Fibroblast of peridontal ligament (primary cell): ENCODE results near the gene BBX.
"Not testable (repeated sequence)": the region's sequence is repeated elsewhere in the genome, so short reads cannot be mapped to it uniquely, and the experiment has no call there.

Source experiments
- DNase-seq: peaks from one replicate; pipeline ENCODE4 v3.0.0-alpha.2; 2010; ENCODE audit errors: extremely low read depth

The BBX gene

DNA sequence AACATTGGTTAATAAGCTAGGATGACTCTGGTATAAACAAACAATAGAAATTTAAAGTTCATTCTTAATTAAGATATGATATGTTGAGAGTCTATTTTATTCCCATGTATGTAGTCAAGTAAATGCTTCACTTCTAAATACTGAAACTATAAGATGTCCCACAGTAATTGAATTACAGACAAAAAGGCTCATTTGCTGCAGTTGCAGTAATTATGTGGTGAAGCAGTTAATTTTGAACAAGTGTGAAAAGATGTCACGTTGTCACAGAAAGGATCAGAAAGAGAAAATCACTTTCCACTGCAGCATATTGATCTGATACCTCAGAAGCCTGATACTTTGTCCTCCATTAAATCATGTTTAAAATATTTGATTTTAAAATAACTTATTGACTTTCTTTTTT lies 159.8 kb downstream of the BBX start:
- DNase-seq, result no peak

DNA sequence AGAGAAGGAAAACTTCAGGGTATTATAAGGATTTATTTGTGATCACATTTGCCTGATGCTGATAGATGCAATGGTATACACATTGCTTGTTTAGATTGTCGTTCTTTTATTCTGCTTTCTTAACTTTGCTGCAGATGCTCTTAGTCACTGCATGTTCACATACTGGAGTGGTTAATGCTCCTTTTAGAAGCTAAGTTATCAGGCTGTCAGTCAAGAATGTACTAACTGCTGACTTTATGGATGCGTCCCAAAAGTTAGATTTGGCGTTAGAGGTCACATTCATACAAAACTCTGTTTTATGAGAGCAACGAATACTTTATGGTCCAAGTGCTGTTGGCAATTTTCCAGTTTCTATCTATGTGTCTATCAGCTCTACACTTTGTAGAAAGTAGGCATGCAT lies 160.7 kb downstream of the BBX start:
- DNase-seq, result no peak

DNA sequence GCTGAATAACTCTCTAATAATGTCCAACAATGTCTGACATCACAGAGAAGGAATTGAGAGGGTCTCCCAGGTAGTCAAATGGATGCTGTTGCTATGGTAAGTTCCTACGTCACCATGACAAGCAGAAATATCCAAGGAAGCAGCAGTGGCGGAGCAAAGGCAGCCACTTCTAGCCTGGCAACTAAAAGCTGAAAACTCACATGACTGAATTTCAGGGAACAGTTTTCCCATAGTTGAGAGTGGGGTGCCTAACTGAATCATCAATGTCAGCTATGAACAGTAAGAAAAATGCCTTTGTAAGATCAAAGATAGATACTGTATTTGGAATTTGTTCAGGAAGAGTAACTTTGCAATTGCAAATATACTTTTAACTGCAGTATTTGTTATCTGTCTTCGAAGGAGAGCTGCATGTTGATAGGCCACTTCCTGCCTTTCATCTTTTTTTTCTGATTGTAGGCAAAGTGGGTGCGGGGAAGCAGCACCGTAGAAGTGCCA lies 161.7 kb downstream of the BBX start:
- DNase-seq, result no peak

DNA sequence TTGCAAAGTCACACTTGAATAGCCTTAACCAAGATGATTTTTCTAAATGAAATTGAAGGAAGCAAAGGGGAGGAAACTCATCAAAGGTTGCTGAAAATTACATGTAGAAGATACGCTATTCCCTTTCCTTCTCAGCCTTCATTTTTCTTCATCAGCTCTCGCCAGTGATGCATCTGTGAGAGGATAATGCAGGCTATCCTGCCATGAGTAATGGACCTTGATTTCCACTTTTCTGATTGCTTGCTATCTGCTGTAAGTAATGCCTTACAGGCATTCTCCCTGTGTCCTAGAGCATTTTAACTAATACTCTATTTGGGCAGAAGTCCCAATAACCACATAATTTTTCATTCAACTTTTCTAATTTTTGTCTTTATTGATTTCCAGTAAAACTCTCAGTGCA lies 162.6 kb downstream of the BBX start:
- DNase-seq, result no peak

DNA sequence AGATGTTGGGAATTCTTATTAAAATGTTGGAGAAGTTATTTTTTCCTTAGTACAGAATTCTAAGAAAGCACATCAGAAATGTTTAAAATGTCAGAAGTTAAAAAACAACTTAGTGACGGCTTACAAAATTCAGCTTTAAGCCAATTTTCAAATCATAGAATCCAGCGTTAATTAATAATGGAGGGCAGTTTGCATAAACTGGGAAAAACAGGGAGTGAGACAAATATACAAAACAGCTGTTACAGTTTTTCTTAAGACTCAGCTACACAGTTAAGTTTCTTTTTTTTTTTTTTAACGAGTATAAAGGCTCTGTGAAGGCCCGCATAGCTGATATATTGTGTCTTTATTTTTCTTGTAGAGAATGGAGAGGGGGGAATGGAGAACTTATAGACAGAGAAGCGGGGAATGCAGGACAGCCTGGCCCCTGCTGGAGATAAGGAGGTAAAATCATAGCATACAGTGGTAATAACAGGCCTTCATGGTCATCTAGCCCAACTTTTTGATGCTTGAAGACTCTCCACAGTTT lies 164.4 kb downstream of the BBX start:
- no peak for DNase-seq

DNA sequence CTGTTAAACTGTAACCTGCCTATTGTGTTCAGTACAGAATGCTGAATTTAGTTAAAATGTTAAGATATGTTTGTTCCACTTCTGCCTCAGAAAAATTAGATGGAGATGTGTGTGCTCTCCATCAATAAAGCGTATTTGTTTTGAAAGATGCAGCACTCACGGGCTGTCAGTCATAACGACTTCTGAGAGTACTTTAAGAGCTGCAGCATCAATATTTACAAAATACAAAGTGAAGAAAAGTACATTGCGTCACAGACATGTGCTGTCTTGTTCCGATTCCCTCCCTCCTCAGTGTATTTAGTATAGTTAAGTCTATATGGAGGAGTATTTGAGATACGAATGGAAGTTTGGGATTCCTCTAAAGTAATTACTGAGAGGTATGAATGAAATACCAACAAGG lies 166.6 kb downstream of the BBX start:
- no peak for DNase-seq

DNA sequence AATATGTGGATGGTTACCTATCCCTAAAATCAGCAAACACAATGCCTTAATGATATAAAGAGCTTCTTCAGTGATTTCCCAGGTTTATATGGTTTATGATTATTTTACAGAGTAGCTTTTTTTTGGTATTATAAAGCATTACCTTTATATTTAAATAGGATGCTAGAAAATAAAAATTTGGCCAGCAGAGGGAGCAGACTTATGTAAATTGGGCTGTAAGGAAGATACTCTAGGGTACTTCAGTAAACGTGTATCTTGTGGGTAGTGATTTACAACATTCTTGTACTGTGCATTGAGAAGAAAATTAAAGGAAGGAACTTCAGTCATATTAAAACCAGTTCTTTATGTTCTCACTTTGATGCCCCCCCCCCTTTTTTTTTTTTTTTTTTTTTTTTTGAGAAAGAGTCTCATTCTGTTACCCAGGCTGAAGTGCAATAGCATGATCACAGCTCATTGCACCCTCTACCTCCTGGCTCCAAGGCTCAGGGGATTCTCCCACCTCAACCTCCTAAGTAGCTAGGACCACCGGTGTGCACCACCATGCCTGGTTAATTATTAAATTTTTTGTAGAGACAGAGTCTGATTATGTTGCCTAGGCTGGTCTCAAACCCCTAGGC lies 167.9 kb downstream of the BBX start:
- peak; percentile 82 for DNase-seq

DNA sequence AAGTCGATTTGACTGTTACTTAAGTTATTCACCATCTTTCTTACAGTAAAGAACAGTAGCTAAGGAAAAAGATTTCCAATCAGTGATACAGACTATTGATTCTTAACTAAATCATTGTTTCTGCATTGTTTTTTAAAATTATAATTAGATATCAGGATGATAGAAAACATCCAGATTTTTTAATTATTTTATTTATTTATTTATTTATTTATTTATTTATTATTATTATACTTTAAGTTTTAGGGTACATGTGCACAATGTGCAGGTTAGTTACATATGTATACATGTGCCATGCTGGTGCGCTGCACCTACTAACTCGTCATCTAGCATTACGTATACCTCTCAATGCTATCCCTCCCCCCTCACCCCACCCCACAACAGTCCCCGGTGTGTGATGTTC lies 169.2 kb downstream of the BBX start:
- not testable (repeated sequence) for DNase-seq

DNA sequence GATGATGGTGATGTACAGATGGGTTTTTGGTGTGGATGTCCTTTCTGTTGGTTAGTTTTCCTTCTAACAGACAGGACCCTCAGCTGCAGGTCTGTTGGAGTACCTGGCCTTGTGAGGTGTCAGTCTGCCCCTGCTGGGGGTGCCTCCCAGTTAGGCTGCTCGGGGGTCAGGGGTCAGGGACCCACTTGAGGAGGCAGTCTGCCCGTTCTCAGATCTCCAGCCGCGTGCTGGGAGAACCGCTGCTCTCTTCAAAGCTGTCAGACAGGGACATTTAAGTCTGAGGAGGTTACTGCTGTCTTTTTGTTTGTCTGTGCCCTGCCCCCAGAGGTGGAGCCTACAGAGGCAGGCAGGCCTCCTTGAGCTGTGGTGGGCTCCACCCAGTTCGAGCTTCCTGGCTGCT lies 174.6 kb downstream of the BBX start:
- not testable (repeated sequence) for DNase-seq

DNA sequence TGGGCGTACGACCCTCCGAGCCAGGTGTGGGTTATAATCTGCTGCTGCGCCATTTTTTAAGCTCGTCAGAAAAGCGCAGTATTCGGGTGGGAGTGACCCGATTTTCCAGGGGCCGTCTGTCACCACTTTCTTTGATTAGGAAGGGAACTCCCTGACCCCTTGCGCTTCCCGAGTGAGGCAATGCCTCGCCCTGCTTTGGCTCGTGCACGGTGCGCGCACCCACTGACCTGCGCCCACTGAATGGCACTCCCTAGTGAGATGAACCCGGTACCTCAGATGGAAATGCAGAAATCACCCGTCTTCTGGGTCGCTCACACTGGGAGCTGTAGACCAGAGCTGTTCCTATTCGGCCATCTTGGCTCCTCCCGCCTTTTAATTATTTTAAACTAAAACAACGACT lies 175.1 kb downstream of the BBX start:
- not testable (repeated sequence) for DNase-seq

DNA sequence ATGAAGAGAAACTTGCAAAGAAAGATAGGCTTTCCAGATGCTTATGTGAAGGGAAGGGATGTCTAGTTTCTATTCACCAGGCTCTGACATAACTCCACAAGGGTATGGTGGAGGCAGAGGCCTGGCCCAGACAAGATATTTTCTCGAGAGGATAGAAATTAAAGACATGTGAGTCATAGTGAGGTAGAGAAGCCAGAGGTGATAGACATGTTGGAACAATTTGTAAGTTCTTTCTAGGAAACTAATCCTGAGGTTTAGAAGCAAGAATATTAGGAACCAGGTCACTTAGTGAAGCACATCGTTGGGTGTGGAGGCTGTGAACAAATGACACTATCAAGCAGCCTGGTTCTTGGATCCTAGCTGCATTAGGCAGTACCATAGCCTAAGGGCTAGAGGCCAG lies 176.9 kb downstream of the BBX start:
- no peak for DNase-seq

DNA sequence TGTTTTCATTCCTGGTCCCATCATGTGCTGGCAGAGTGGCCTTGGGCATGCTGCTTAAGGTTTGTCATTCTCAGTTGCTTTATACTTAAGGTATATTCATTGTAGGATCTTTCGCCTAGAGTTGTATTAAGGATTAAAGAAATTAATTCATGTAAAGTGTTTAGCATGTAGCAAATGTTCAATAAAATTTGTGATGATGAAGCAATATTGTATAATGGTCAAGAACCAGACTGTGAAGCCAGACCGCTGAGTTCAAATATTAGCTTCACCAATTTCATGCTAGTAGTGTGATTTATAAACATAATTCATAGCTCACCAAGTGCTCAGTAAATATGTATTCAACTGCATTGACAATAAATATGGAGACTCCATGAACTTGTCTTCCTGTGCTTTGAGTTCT lies 178.5 kb downstream of the BBX start:
- DNase-seq, result no peak

DNA sequence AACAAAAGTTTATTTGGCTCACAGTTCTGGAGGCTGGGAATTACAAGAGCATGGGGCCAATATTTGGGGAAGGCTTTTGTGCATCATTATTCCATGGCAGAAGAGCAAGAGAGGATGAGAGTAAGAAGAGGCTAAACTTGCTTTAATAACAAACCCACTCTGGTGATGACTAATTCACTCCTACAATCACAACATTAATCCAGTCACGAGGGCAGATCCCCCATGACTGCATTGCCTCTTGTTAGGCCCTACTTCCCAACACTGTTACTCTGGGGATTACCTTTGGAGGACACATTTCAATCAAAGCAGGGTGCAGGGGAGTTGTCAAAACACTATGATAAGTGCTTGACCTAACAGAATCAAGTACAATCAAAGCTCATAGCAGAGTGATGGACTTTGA lies 181.7 kb downstream of the BBX start:
- peak; percentile 33 for DNase-seq

DNA sequence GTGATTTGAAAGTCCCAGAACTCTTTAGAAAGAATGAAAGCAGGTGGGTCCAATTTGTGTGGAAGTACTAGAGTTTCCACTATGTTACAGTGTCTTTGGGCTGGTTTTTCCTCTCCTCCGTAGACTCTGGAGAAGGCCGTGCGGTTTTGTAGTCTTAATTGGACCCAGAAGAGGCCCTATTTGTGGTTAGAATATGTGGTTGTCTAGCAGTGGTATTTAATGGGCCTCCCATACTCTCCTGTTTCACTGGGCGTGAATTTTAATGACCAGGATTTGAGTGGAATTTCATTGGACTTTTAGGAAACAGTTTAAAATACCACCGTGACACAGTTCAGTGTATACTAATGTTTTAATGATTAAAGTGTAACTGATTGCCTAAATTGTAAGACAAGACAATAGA lies 182.3 kb downstream of the BBX start:
- peak; percentile 71 for DNase-seq

DNA sequence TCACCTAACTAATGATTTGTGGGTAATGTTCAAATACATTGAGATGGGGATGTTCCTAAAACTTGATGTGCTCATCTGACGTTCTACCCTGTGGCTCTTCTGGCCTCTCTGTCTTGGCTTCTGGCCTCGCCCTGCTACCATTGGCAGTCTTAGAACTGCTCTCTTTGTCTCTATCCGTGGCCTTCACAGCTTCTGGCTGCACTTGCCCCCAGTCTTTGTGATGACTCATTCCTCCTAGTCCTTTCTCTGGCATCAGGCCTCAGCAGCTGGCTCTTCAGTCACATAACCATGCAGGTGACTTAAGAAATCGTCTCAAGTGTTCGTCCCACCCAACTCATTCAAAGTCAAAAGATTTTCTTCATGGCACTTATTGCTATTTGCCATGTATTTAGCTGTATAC lies 188.1 kb downstream of the BBX start:
- DNase-seq, result peak; percentile 4

DNA sequence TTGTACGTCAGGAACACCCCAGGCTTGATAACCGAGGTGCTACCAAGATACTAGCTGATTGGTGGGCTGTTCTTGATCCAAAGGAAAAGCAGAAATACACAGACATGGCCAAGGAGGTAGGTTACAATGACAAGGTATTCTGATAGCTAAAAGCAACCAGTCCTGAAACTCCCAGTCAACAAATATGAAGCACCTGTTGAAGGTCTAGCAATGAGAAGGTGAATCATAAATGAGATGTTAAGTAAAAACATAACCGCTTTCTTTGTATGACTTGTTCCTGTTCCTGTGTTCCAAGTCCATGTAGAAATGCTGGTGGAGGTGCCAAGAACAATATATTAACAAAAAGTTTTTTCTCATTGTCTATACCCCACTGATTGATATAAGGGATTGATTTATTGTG lies 194.0 kb downstream of the BBX start:
- DNase-seq, result no peak

DNA sequence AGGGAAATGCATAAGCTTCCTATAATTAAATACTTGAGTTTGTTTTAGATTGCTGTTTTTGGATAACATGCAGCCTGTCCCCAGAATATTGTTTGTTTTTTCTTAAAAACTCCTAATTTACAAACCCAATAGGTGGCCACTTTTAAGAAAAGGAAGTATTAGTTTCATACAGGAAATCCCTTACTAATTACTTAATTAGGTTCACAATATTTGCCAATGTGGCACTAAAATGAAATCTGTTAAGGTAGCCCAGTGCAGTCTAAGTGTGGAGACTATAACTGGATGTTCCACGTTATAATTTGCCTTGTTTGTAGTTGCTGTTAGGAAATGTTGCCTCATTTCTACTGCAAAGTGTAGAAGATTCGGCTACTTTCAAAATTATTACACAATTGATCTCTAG lies 195.8 kb downstream of the BBX start:
- no peak for DNase-seq

DNA sequence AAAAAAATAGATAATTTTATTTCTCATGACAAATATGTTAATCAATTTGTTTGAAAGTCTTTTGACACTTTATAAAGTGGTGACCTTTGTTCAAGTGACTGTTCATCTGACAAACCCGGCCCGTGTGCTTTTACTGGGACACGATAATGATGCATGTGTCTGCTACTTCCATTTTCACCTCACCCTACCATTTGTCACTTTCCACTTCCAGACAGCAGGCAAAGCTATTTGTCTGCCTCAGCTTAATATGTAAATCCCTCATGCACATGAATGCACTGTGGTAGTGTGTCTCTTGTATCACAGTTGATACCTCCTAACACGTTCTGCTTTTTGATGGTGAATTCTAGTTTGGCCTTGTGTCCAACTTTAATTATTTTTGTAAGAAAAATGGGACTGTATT lies 204.3 kb downstream of the BBX start:
- DNase-seq, result no peak

DNA sequence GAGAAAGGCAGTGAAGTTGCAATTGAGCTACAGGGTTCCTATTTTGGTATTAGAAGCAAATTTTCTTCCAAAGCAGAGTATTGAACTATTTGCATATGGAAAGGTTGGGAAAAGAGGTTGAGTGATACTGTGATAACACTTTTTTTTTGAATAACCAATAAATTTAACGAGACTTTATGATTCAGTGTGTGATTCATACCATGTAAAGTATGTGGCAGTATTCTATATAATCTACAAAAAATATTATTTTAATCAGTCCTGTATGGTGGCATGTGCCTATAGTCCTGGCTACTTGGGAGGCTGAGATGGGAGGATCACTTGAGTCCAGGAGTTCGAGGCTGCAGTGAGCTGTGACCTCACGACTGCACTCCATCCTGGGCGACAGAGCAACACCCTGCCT lies 206.9 kb downstream of the BBX start:
- no peak for DNase-seq

DNA sequence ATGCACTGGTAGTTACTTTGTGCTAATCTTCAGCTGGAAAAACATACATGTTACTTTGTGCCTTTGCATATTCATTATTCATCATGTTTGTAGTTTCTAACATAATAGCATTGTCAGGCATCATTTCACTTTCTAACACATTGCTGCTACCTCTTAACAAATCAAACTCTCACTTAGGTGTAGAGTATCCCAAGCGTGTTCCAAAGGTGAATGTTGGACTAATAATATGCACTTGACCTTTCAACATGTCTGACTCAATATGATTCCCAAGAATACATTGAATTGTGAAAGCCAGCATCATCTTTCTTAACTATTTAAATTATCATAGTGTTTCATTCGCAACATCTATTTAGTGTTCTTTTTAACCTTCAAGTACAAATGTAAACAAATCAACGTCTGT lies 211.6 kb downstream of the BBX start:
- DNase-seq, result no peak

DNA sequence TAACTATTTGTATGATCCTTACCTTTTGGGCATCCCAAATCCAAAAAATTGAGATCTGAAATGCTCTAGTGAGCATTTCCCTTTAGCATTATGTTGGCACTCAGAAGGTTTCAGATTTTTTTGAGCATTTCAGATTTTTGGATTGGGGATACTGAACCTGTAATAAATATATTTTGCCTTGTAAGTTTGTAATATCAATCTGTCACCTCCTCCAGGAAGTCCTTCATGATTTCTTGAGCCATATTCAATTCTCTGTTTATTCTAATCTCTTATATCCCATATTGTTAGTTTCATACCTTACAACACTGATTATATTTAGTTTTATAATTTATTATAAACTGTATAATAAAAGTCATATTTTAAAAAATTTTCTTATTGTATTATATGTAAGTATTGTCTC lies 215.2 kb downstream of the BBX start:
- DNase-seq, result no peak

DNA sequence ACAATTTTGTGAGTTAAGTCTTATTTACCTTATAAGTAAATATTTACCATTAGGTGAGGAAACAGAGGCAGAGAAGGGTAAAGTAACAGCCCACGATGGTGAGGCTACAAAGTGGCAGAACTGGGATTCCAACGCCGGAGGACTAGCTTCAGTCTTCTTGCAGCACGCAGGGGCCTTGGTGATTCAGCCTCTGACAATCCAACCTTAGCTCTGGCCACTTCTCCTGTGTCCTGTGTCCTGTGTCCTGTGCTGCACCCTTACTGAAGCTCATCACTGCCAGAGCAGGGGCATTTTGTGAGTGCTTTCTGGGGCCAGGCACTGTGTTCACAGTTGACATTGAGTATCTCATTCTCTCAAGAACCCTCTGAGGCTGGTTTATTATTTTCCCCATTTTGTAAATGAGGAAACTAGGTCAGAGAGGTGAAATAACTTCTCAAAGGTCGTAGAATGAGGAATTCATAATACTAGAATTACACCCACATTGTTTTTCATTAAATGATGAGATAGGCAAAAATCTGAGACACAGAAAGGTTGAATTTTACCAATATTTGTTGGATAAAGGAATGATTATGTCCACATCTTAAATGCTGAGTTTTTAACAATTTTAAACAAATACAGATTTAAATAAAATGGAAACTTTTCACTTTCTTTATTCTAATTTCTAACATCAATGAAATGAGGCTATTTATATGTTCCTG lies 215.9 kb downstream of the BBX start:
- no peak for DNase-seq

DNA sequence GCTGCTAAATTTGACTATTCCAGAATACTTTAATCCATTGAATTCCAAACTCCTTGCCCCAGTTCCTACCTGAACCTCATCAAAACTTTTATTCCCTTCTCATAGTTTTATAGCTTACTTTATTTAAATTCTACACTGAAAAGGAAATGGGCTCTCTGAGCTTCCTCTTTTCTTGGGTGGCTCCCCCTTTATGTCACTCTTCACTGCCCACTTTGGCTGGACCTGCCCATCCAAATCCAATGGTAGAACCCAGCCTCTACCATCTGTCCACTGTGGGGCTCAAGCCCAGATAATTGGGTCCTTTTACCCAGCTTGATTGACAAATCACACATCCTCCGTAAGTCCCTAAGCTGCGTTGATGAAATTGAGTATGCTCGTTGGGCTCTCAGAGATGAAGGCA lies 216.5 kb downstream of the BBX start:
- no peak for DNase-seq
